IgD-negative memory B cell (primary cell): ENCODE results near the gene IRF1. TPM values are rescaled to one million over a fixed set of nuclear protein-coding genes. Genes with fewer than 3 reads are reported as not detected.
"Not testable (repeated sequence)": the region's sequence is repeated elsewhere in the genome, so short reads cannot be mapped to it uniquely, and the experiment has no call there.

Experiments
- H3K27ac Mint-ChIP-seq, 3 donors: one replicate each; pipeline ENCODE4 v1.8.0; 2020 to 2022; ENCODE audit warnings: mild to moderate bottlenecking in 3 of 3, mixed read lengths in 3 of 3, moderate library complexity in 1 of 3
- H3K27me3 Mint-ChIP-seq: one replicate; pipeline ENCODE4 v1.8.0; 2021; ENCODE audit warnings: mixed read lengths
- H3K36me3 Mint-ChIP-seq: one replicate; pipeline ENCODE4 v1.8.0; 2020; ENCODE audit warnings: mild to moderate bottlenecking, mixed read lengths
- H3K4me1 Mint-ChIP-seq, 3 donors: one replicate each; pipeline ENCODE4 v1.8.0; 2020 to 2022; ENCODE audit warnings: mixed read lengths in 3 of 3, mild to moderate bottlenecking in 1 of 3
- H3K4me3 Mint-ChIP-seq, 4 donors: one replicate each; pipeline ENCODE4 v1.8.0; 2020 to 2022; ENCODE audit warnings: mild to moderate bottlenecking in 4 of 4, mixed read lengths in 4 of 4, moderate library complexity in 3 of 4
- H3K9me3 Mint-ChIP-seq, 3 donors: one replicate each; pipeline ENCODE4 v1.8.0; 2020 to 2021; ENCODE audit warnings: mixed read lengths in 3 of 3, mild to moderate bottlenecking in 1 of 3
- polyA plus RNA-seq: library from polyadenylated mRNA; unstranded; fragments of 300-500 nt; fragmentation: Illumina TruSeq; gene quantifications from one replicate; pipeline ENCODE4 v1.2.3, GENCODE V29; 2021

The IRF1 gene
- 207 TPM for polyA plus RNA-seq

- Mint-ChIP-seq H3K9me3 (no peaks in the 10 kb centered on the region), H3K27me3 (no peaks in the 10 kb centered on the region), H3K27ac (peak within 1 kb of the TSS; percentile 88 to 98 (median 97)), H3K4me3 (peak within 1 kb of the TSS; percentile 80 to 98 (median 95)), H3K36me3 (peaks cover 8% of the 10 kb centered on the region), H3K4me1 (peaks cover 46 to 65% (median 59%) of the 10 kb centered on the region in 3 donors)
Measured at GRCh38 chr5:132490484-132491367, at the start of gene IRF1. Gene IRF1, minus strand, starts transcription at chr5:132490773. Its CDS starts 1,295 bp downstream, at chr5:132489478.

- Mint-ChIP-seq H3K4me1 (no peaks in the 10 kb centered on the region), H3K36me3 (no peaks in the 10 kb centered on the region), H3K9me3 (no peaks in the 10 kb centered on the region), H3K27me3 (no peaks in the 10 kb centered on the region), H3K27ac (no peak overlapping the region), H3K4me3 (no peak overlapping the region)
Measured at GRCh38 chr5:132540149-132540548, 49.6 kb upstream of the IRF1 start.

GRCh38 chr5:132539716-132540115 is 49.1 kb upstream of the IRF1 start:
- Mint-ChIP-seq H3K4me3 (no peak overlapping the region), H3K36me3 (no peaks in the 10 kb centered on the region), H3K27me3 (no peaks in the 10 kb centered on the region), H3K4me1 (no peaks in the 10 kb centered on the region), H3K9me3 (no peaks in the 10 kb centered on the region), H3K27ac (no peak overlapping the region)

GRCh38 chr5:132530946-132531345 is 40.4 kb upstream of the IRF1 start:
- H3K9me3 Mint-ChIP-seq: no peaks in the 10 kb centered on the region
- peaks cover 6% of the 10 kb centered on the region for H3K27me3 Mint-ChIP-seq
- H3K4me1 Mint-ChIP-seq: peaks cover 8 to 25% (median 22%) of the 10 kb centered on the region in 3 donors
- H3K4me3 Mint-ChIP-seq: no peak overlapping the region
- no peak overlapping the region for H3K27ac Mint-ChIP-seq
- H3K36me3 Mint-ChIP-seq: no peaks in the 10 kb centered on the region

GRCh38 chr5:132528866-132529634 is 38.5 kb upstream of the IRF1 start:
- Mint-ChIP-seq H3K27me3 (peaks cover 3% of the 10 kb centered on the region), H3K9me3 (no peaks in the 10 kb centered on the region), H3K4me1 (peaks cover 20 to 44% (median 34%) of the 10 kb centered on the region in 3 donors), H3K27ac (no peak overlapping the region), H3K36me3 (no peaks in the 10 kb centered on the region), H3K4me3 (peak overlapping the region in 1 of 4 donors; percentile 38)

GRCh38 chr5:132528021-132528420 is 37.4 kb upstream of the IRF1 start:
- Mint-ChIP-seq H3K36me3 (no peaks in the 10 kb centered on the region), H3K4me3 (no peak overlapping the region), H3K9me3 (no peaks in the 10 kb centered on the region), H3K27ac (no peak overlapping the region), H3K27me3 (peaks cover 3% of the 10 kb centered on the region), H3K4me1 (peaks cover 20 to 46% (median 34%) of the 10 kb centered on the region in 3 donors)

- peaks cover 20 to 46% (median 34%) of the 10 kb centered on the region in 3 donors for H3K4me1 Mint-ChIP-seq
Measured at GRCh38 chr5:132526974-132527564, 36.5 kb upstream of the IRF1 start.

GRCh38 chr5:132526290-132526973 is 35.9 kb upstream of the IRF1 start:
- Mint-ChIP-seq H3K36me3 (no peaks in the 10 kb centered on the region), H3K27ac (no peak overlapping the region), H3K4me1 (peaks cover 20 to 46% (median 34%) of the 10 kb centered on the region in 3 donors), H3K27me3 (no peaks in the 10 kb centered on the region), H3K4me3 (peak overlapping the region in 2 of 4 donors; percentile 66 to 84), H3K9me3 (no peaks in the 10 kb centered on the region)

More at GRCh38 chr5:132526974-132527564, 36.5 kb upstream of the IRF1 start:
- no peak overlapping the region for H3K27ac Mint-ChIP-seq
- H3K9me3 Mint-ChIP-seq: no peaks in the 10 kb centered on the region
- H3K36me3 Mint-ChIP-seq: no peaks in the 10 kb centered on the region
- no peaks in the 10 kb centered on the region for H3K27me3 Mint-ChIP-seq
- peak overlapping the region in 2 of 4 donors; percentile 12 to 28 for H3K4me3 Mint-ChIP-seq

- H3K27ac Mint-ChIP-seq: peak overlapping the region in 2 of 3 donors; percentile 0 to 78
- H3K9me3 Mint-ChIP-seq: peaks cover 0 to 4% (median 0%) of the 10 kb centered on the region in 3 donors
- peak overlapping the region in 3 of 4 donors; percentile 0 to 76 (median 67) for H3K4me3 Mint-ChIP-seq
- H3K27me3 Mint-ChIP-seq: no peaks in the 10 kb centered on the region
- peaks cover 25 to 50% (median 37%) of the 10 kb centered on the region in 3 donors for H3K4me1 Mint-ChIP-seq
- H3K36me3 Mint-ChIP-seq: no peaks in the 10 kb centered on the region
Measured at GRCh38 chr5:132525299-132525724, 34.7 kb upstream of the IRF1 start.

GRCh38 chr5:132524877-132525276 is 34.3 kb upstream of the IRF1 start:
- not testable (repeated sequence) for H3K36me3 Mint-ChIP-seq, H3K9me3 Mint-ChIP-seq, H3K27me3 Mint-ChIP-seq
- H3K4me1 Mint-ChIP-seq: peaks cover 27 to 50% (median 37%) of the 10 kb centered on the region in 3 donors
- H3K4me3 Mint-ChIP-seq: peak overlapping the region in 2 of 4 donors; percentile 0 to 76
- H3K27ac Mint-ChIP-seq: peak overlapping the region in 1 of 3 donors; percentile 0

- H3K36me3 Mint-ChIP-seq, H3K9me3 Mint-ChIP-seq, H3K27me3 Mint-ChIP-seq, H3K4me3 Mint-ChIP-seq, H3K27ac Mint-ChIP-seq: not testable (repeated sequence)
- H3K4me1 Mint-ChIP-seq: peaks cover 23 to 35% (median 23%) of the 10 kb centered on the region in 3 donors
Measured at GRCh38 chr5:132522067-132522466, 31.5 kb upstream of the IRF1 start.

GRCh38 chr5:132513618-132514336 is 23.2 kb upstream of the IRF1 start:
- not testable (repeated sequence) for H3K36me3 Mint-ChIP-seq, H3K4me1 Mint-ChIP-seq, H3K4me3 Mint-ChIP-seq, H3K27me3 Mint-ChIP-seq, H3K27ac Mint-ChIP-seq, H3K9me3 Mint-ChIP-seq

GRCh38 chr5:132510076-132510475 is 19.5 kb upstream of the IRF1 start:
- H3K4me1 Mint-ChIP-seq: peaks cover 4 to 7% (median 7%) of the 10 kb centered on the region in 3 donors
- no peak overlapping the region for H3K27ac Mint-ChIP-seq
- no peaks in the 10 kb centered on the region for H3K27me3 Mint-ChIP-seq
- H3K4me3 Mint-ChIP-seq: no peak overlapping the region
- H3K9me3 Mint-ChIP-seq: peaks cover 0 to 7% (median 0%) of the 10 kb centered on the region in 3 donors
- peaks cover 2% of the 10 kb centered on the region for H3K36me3 Mint-ChIP-seq
